Measurements from ENCODE around the gene TBP. TPM values are rescaled to one million over a fixed set of nuclear protein-coding genes. Genes with fewer than 3 reads are reported as not detected.

Gene TBP
- total and polyA plus RNA-seq, 2 of the 13 experiments (the other 11 are each of a cell fraction or from before 2014, with no cell fraction given): 21.7 to 28.1 TPM

GRCh38 chr6:170584181-170584953 lies 30.2 kb downstream of the TBP start, which contains the start of gene PDCD2 (continued):
- TF ChIP-seq CERS6 (CRISPR knock-in tag; IDR thresholded peaks at IDR 0.05) (peak; percentile 74; the same call in 1 of the 2 replicates), ZNF598 (CRISPR knock-in tag; IDR thresholded peaks at IDR 0.05; ENCODE audit: borderline replicate concordance) (peak; percentile 36; the same call in 1 of the 2 replicates), ZNF224 (CRISPR knock-in tag; IDR thresholded peaks at IDR 0.05) (no peak), SRF (IDR thresholded peaks at IDR 0.05; ENCODE audit: low read depth, low read length) (no peak), ZNF331 (CRISPR knock-in tag; IDR thresholded peaks at IDR 0.05) (peak; percentile 63; the same call in 1 of the 2 replicates), REXO4 (CRISPR knock-in tag; IDR thresholded peaks at IDR 0.05; ENCODE audit: borderline replicate concordance) (0 out of 2 replicates have a peak, but pooled peaks have one; percentile 56), CTCF (CRISPR knock-in tag; IDR thresholded peaks at IDR 0.05) (no peak; the same call in 1 of the 2 replicates), ZNF143 (CRISPR knock-in tag; IDR thresholded peaks at IDR 0.05) (peak; percentile 55; the same call in 1 of the 2 replicates), ZNF83 (CRISPR knock-in tag; IDR thresholded peaks at IDR 0.05; ENCODE audit: borderline replicate concordance) (no peak), ZNF484 (CRISPR knock-in tag; IDR thresholded peaks at IDR 0.05; ENCODE audit: borderline replicate concordance, low read depth) (no peak), GRHL1 (CRISPR knock-in tag; conservative IDR thresholded peaks at IDR 0.05) (no peak), NFKB2 (CRISPR knock-in tag; IDR thresholded peaks at IDR 0.05; ENCODE audit: borderline replicate concordance) (peak; percentile 73), SP1 (IDR thresholded peaks at IDR 0.05) (no peak), SP1 (CRISPR knock-in tag; IDR thresholded peaks at IDR 0.05) (peak; percentile 78), ZFP36 (IDR thresholded peaks at IDR 0.05; ENCODE audit: borderline replicate concordance, low read depth, low read length, partially characterized antibody) (no peak), ZNF510 (CRISPR knock-in tag; IDR thresholded peaks at IDR 0.05; ENCODE audit: low read depth) (no peak), PRDM15 (CRISPR knock-in tag; IDR thresholded peaks at IDR 0.05) (peak; percentile 50), ZNF850 (CRISPR knock-in tag; conservative IDR thresholded peaks at IDR 0.05) (no peak), TP53 (CRISPR knock-in tag; conservative IDR thresholded peaks at IDR 0.05) (0 out of 2 replicates have a peak, but pooled peaks have one; percentile 18), RFX5 (IDR thresholded peaks at IDR 0.05; ENCODE audit: low read depth, low read length) (no peak), ZKSCAN8 (CRISPR knock-in tag; IDR thresholded peaks at IDR 0.05; ENCODE audit: borderline replicate concordance) (peak; percentile 51; the same call in 1 of the 2 replicates)

Data from HepG2 (cell line).